ENCODE data around the gene SMYD3. TPM values are rescaled to one million over a fixed set of nuclear protein-coding genes. Genes with fewer than 3 reads are reported as not detected.

Gene SMYD3
- total RNA-seq, 2 experiments from 2014 or later, result 22.6 to 27.0 TPM

- no peak for ATAC-seq (ENCODE audit: low read depth)
- Mint-ChIP-seq H3K27ac (no peak overlapping the region), H3K4me1 (no peaks in the 10 kb centered on the region), H3K4me3 (no peak overlapping the region), H3K36me3 (peaks cover 4% of the 10 kb centered on the region), H3K27me3 (no peaks in the 10 kb centered on the region), H3K9me3 (peaks cover 2% of the 10 kb centered on the region)
- POLR2A ChIA-PET, result no interaction called here
- DNase-seq, result no peak
Measured at GRCh38 chr1:246219508-246220030, 287.5 kb downstream of the SMYD3 start.

- DNase-seq (no peak), ATAC-seq (ENCODE audit: low read depth) (no peak)
- POLR2A ChIA-PET, result no interaction called here
- Mint-ChIP-seq H3K4me3 (no peak overlapping the region), H3K9me3 (peaks cover 2% of the 10 kb centered on the region), H3K27me3 (no peaks in the 10 kb centered on the region), H3K4me1 (no peaks in the 10 kb centered on the region), H3K36me3 (peaks cover 4% of the 10 kb centered on the region), H3K27ac (no peak overlapping the region)
Measured at GRCh38 chr1:246218686-246219085, 288.4 kb downstream of the SMYD3 start.

DNA sequence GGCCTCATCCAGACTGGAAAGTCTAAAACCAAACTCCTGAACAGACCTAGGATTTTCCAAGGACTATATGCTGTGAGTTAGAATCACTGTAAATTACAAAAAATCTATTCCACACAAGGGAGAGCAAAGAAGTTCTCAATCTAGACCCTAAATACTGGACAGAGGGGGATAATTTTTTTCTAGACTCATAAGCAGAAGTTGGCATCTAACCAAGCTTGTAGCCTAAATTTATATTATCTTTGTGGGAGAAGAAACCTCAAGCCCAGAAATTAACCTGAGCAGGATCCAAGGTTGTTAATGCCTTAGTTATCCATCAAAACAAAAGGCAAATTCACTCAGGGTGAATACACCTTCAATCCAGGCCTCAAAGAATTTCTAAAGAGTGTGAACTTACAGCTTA lies 290.2 kb downstream of the SMYD3 start:
- DNase-seq, result no peak
- H3K4me1 Mint-ChIP-seq, result no peaks in the 10 kb centered on the region
- H3K36me3 Mint-ChIP-seq, result peaks cover 4% of the 10 kb centered on the region
- no peak overlapping the region for H3K27ac Mint-ChIP-seq
- no peak for ATAC-seq (ENCODE audit: low read depth)
- POLR2A ChIA-PET, result no interaction called here
- no peaks in the 10 kb centered on the region for H3K27me3 Mint-ChIP-seq
- H3K4me3 Mint-ChIP-seq, result no peak overlapping the region
- H3K9me3 Mint-ChIP-seq, result peaks cover 2% of the 10 kb centered on the region

DNA sequence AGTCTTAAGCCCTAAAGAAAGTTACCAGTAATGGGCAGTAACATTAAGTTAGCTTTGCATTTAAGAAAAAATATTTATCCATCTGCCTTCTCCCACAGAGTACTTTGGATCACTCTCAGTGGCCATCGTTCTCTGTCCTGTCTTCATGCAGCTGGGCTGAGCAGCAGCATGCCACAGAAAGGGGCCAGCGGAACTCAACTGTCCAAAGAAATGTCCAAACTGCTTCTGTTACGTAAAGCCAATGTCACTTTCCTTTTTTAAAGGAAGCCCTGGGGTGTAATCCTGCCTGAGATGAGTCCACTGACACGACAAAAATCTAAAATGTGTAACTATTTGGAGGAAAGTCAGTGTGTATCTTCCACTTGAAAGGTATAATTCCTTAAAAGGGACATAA lies 291.6 kb downstream of the SMYD3 start:
- Mint-ChIP-seq H3K9me3 (peaks cover 1% of the 10 kb centered on the region), H3K4me1 (no peaks in the 10 kb centered on the region), H3K36me3 (peaks cover 4% of the 10 kb centered on the region), H3K27me3 (no peaks in the 10 kb centered on the region), H3K4me3 (no peak overlapping the region), H3K27ac (no peak overlapping the region)
- ATAC-seq (ENCODE audit: low read depth) (no peak), DNase-seq (no peak)
- POLR2A ChIA-PET, result interaction anchor here (0.7 kb wide), 1 partner anchor 11 kb away, joined by 3 read pairs; no protein-coding TSS in a partner anchor

GRCh38 chr1:246214708-246215509 lies 292.2 kb downstream of the SMYD3 start:
- Mint-ChIP-seq H3K27me3 (no peaks in the 10 kb centered on the region), H3K9me3 (peaks cover 1% of the 10 kb centered on the region), H3K36me3 (peaks cover 4% of the 10 kb centered on the region), H3K27ac (no peak overlapping the region), H3K4me3 (no peak overlapping the region), H3K4me1 (no peaks in the 10 kb centered on the region)
- POLR2A ChIA-PET, result no interaction called here
- DNase-seq (no peak), ATAC-seq (ENCODE audit: low read depth) (no peak)

GRCh38 chr1:246213947-246214346 lies 293.1 kb downstream of the SMYD3 start:
- ATAC-seq (ENCODE audit: low read depth), result no peak
- no peaks in the 10 kb centered on the region for H3K27me3 Mint-ChIP-seq
- peaks cover 2% of the 10 kb centered on the region for H3K36me3 Mint-ChIP-seq
- POLR2A ChIA-PET, result no interaction called here
- no peak overlapping the region for H3K4me3 Mint-ChIP-seq
- no peak overlapping the region for H3K27ac Mint-ChIP-seq
- no peak for DNase-seq
- H3K4me1 Mint-ChIP-seq, result no peaks in the 10 kb centered on the region
- peaks cover 1% of the 10 kb centered on the region for H3K9me3 Mint-ChIP-seq

DNA sequence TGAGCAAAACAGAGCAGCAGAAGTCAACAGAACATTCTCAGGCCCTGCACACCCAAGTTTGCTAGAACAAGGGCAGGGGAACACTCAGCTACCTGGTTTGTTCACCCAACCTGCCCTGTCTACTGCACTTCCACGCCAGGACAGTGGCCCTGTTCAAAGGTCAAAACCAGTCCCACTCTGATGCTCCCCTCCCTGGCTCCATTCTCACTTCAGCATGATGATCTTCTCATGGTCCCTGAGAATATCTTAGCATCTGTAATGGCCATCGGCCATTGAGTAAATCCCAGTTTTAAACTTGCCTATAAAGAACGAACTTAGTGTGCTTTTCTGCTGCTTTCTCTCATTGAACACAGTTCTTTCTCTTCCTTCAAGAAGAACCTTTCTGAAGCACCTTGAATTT lies 293.6 kb downstream of the SMYD3 start:
- no peaks in the 10 kb centered on the region for H3K27me3 Mint-ChIP-seq

DNA sequence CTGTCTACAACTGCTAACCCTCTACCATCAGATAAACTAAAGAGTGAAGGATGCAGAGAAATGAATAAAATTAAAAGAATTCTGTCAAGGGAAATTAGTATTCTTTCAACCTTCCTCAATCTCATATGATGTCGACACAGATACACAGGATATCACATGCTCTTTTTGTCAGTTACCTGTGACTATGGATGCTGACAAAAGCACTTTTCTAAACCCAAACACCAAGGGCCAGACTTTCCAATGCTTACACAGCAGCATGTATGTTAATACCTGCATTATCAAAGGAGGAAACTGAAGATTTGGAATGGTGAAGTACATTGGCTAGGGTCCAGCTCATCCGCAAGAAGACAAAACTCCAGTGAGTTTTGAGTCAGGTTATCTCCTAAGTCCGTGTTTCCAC lies 294.0 kb downstream of the SMYD3 start:
- Mint-ChIP-seq H3K36me3 (peaks cover 2% of the 10 kb centered on the region), H3K27ac (no peak overlapping the region), H3K4me3 (no peak overlapping the region), H3K9me3 (peaks cover 1% of the 10 kb centered on the region), H3K27me3 (no peaks in the 10 kb centered on the region), H3K4me1 (no peaks in the 10 kb centered on the region)
- POLR2A ChIA-PET, result no interaction called here
- DNase-seq (no peak), ATAC-seq (ENCODE audit: low read depth) (no peak)

More for the DNA sequence above, 293.6 kb downstream of the SMYD3 start:
- Mint-ChIP-seq H3K4me1 (no peaks in the 10 kb centered on the region), H3K36me3 (peaks cover 2% of the 10 kb centered on the region), H3K27ac (no peak overlapping the region), H3K9me3 (peaks cover 1% of the 10 kb centered on the region), H3K4me3 (no peak overlapping the region)
- DNase-seq, result no peak
- no peak for ATAC-seq (ENCODE audit: low read depth)
- POLR2A ChIA-PET, result no interaction called here

GRCh38 chr1:246212013-246212412 lies 295.1 kb downstream of the SMYD3 start:
- Mint-ChIP-seq H3K27ac (no peak overlapping the region), H3K9me3 (peaks cover 1% of the 10 kb centered on the region), H3K4me1 (no peaks in the 10 kb centered on the region), H3K4me3 (no peak overlapping the region), H3K27me3 (no peaks in the 10 kb centered on the region), H3K36me3 (peaks cover 2% of the 10 kb centered on the region)
- POLR2A ChIA-PET, result no interaction called here
- DNase-seq (no peak), ATAC-seq (ENCODE audit: low read depth) (no peak)

- Mint-ChIP-seq H3K9me3 (peaks cover 1% of the 10 kb centered on the region), H3K4me3 (no peak overlapping the region), H3K36me3 (peaks cover 2% of the 10 kb centered on the region), H3K27me3 (no peaks in the 10 kb centered on the region), H3K4me1 (no peaks in the 10 kb centered on the region), H3K27ac (no peak overlapping the region)
- no peak for DNase-seq
- no peak for ATAC-seq (ENCODE audit: low read depth)
- POLR2A ChIA-PET, result no interaction called here
Measured at GRCh38 chr1:246210756-246211155, 296.3 kb downstream of the SMYD3 start.

DNA sequence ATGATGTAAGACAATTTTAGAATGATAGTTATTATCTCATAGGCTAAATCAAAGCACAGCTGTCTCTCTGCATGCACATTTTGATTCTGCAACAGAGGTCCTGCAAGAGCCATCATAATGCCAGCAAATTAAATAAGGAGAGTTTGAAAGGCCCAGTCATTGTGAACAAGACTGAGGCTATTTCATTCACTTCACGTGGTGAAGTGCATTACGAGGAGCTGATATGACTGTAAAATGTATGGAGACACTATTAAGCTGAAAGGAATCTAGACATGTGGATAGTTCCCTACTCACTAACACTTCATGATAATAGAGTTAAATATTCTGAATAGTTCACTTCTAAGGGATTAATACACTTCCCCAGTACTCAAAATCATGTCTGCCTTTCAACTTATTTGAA lies 299.0 kb downstream of the SMYD3 start:
- Mint-ChIP-seq H3K36me3 (no peaks in the 10 kb centered on the region), H3K9me3 (peaks cover 1% of the 10 kb centered on the region), H3K4me1 (no peaks in the 10 kb centered on the region), H3K27me3 (no peaks in the 10 kb centered on the region), H3K27ac (no peak overlapping the region), H3K4me3 (no peak overlapping the region)
- DNase-seq, result no peak
- ATAC-seq (ENCODE audit: low read depth), result no peak
- POLR2A ChIA-PET, result no interaction called here

DNA sequence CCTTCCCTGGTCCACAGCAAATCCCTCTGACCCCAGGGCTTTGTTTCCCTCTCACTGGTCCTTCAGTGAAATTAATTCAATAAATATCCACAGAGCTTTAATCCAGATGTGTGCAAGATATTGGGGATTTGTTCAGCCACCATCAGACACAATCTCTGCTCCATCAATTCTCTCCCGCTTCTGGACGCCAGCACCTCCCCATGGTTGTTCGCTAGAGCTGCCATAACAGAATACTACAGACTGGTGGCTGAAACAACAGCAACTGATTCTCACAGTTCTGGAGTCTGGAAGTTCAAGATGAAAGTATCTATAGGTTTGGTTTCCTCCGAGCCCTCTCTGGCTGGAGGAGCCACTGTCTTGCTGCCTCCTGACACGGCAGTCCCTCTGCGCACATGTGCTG lies 303.9 kb downstream of the SMYD3 start:
- no peaks in the 10 kb centered on the region for H3K27me3 Mint-ChIP-seq
- ATAC-seq (ENCODE audit: low read depth) (no peak), DNase-seq (no peak)
- H3K27ac Mint-ChIP-seq, result no peak overlapping the region
- POLR2A ChIA-PET, result no interaction called here
- no peaks in the 10 kb centered on the region for H3K4me1 Mint-ChIP-seq
- H3K36me3 Mint-ChIP-seq, result no peaks in the 10 kb centered on the region
- H3K9me3 Mint-ChIP-seq, result no peaks in the 10 kb centered on the region
- H3K4me3 Mint-ChIP-seq, result no peak overlapping the region

DNA sequence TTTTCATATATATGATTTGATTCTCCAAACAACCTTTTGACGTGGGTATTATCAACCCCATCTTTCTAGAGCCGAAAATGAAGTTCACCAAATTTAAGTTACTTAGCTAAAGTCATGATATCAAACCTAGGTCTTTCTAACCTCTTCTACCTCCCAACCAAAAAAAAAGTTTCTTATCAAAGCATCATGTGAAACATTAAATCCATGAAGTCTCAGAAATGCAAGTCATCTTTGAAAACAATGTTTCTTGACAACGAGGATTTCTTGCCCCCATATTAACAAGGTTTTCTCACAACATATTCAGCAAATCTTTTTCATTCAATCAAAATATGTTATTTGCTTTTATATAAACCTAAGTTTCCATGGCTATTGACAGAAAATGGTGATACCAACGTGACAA lies 306.3 kb downstream of the SMYD3 start:
- H3K27me3 Mint-ChIP-seq, result no peaks in the 10 kb centered on the region
- DNase-seq (no peak), ATAC-seq (ENCODE audit: low read depth) (no peak)
- no peak overlapping the region for H3K4me3 Mint-ChIP-seq
- no peaks in the 10 kb centered on the region for H3K36me3 Mint-ChIP-seq
- H3K27ac Mint-ChIP-seq, result no peak overlapping the region
- H3K9me3 Mint-ChIP-seq, result no peaks in the 10 kb centered on the region
- H3K4me1 Mint-ChIP-seq, result no peaks in the 10 kb centered on the region
- POLR2A ChIA-PET, result no interaction called here

DNA sequence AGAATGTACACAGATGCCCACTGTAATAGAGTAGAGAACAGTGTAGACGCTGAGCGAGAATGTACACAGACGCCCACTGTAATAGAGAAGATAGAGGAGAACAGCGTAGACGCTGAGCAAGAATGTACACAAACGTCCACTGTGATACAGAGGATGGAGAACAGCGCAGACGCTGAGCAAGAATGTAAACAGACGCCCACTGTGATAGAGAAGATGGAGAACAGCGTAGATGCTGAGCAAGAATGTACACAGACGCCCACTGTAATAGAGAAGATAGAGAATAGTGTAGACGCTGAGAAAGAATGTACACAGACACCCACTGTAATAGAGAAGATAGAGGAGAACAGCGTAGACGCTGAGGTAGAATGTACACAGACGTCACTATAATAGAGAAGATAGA lies 306.9 kb downstream of the SMYD3 start:
- no peak for DNase-seq
- no peaks in the 10 kb centered on the region for H3K9me3 Mint-ChIP-seq
- ATAC-seq (ENCODE audit: low read depth), result no peak
- H3K4me1 Mint-ChIP-seq, result no peaks in the 10 kb centered on the region
- no peaks in the 10 kb centered on the region for H3K36me3 Mint-ChIP-seq
- no peaks in the 10 kb centered on the region for H3K27me3 Mint-ChIP-seq
- POLR2A ChIA-PET, result no interaction called here
- H3K27ac Mint-ChIP-seq, result no peak overlapping the region
- no peak overlapping the region for H3K4me3 Mint-ChIP-seq

Data from activated naive CD8-positive, alpha-beta T cell treated with anti-CD3 and anti-CD28 coated beads, Interleukin-2, amount 10 ng/mL, durations not matched to agents 7 days and 5 days (primary cell).